Measurements from ENCODE around the gene ASPG.

The ASPG gene

GRCh38 chr14:104085032-104085888, at the start of gene ASPG:
Gene ASPG (plus strand): TSS chr14:104085700. CDS start chr14:104085771, 71 bp downstream.
- no peak for DNase-seq (ENCODE audit: low spot score)

GRCh38 chr14:104036212-104036611, 49.3 kb upstream of the ASPG start:
- no peak for DNase-seq (ENCODE audit: low spot score)

- no peak for DNase-seq (ENCODE audit: low spot score)
Observed at GRCh38 chr14:104037074-104037473, 48.4 kb upstream of the ASPG start.

GRCh38 chr14:104037903-104038302, 47.6 kb upstream of the ASPG start:
- peak; percentile 8 for DNase-seq (ENCODE audit: low spot score)

GRCh38 chr14:104039214-104039613, 46.3 kb upstream of the ASPG start:
- DNase-seq (ENCODE audit: low spot score) = no peak

- DNase-seq (ENCODE audit: low spot score) = no peak
Observed at GRCh38 chr14:104040539-104040938, 45.0 kb upstream of the ASPG start.

GRCh38 chr14:104041430-104042104, 43.9 kb upstream of the ASPG start:
- DNase-seq (ENCODE audit: low spot score) = no peak

- DNase-seq (ENCODE audit: low spot score) = no peak
Observed at GRCh38 chr14:104044016-104044415, 41.5 kb upstream of the ASPG start.

- DNase-seq (ENCODE audit: low spot score) = no peak
Observed at GRCh38 chr14:104047761-104048160, 37.7 kb upstream of the ASPG start.

- no peak for DNase-seq (ENCODE audit: low spot score)
Observed at GRCh38 chr14:104048758-104049507, 36.6 kb upstream of the ASPG start.

- DNase-seq (ENCODE audit: low spot score) = no peak
Observed at GRCh38 chr14:104049576-104050240, 35.8 kb upstream of the ASPG start.

GRCh38 chr14:104051092-104051813, 34.2 kb upstream of the ASPG start:
- no peak for DNase-seq (ENCODE audit: low spot score)

- DNase-seq (ENCODE audit: low spot score) = no peak
Observed at GRCh38 chr14:104054222-104054905, 31.1 kb upstream of the ASPG start.

- no peak for DNase-seq (ENCODE audit: low spot score)
Observed at GRCh38 chr14:104062281-104062680, 23.2 kb upstream of the ASPG start.

GRCh38 chr14:104064003-104064402, 21.5 kb upstream of the ASPG start:
- DNase-seq (ENCODE audit: low spot score) = no peak

GRCh38 chr14:104066279-104066678, 19.2 kb upstream of the ASPG start:
- no peak for DNase-seq (ENCODE audit: low spot score)

GRCh38 chr14:104066719-104067295, 18.7 kb upstream of the ASPG start:
- DNase-seq (ENCODE audit: low spot score) = no peak

- DNase-seq (ENCODE audit: low spot score) = no peak
Observed at GRCh38 chr14:104069541-104069940, 16.0 kb upstream of the ASPG start.

GRCh38 chr14:104072586-104072985, 12.9 kb upstream of the ASPG start:
- no peak for DNase-seq (ENCODE audit: low spot score)

GRCh38 chr14:104073764-104074163, 11.7 kb upstream of the ASPG start:
- no peak for DNase-seq (ENCODE audit: low spot score)
